ENCODE data around the gene EDN2. TPM values are rescaled to one million over a fixed set of nuclear protein-coding genes. Genes with fewer than 3 reads are reported as not detected.

Gene EDN2
- total RNA-seq, 1 experiment from 2014 or later: 0.24 TPM

DNA sequence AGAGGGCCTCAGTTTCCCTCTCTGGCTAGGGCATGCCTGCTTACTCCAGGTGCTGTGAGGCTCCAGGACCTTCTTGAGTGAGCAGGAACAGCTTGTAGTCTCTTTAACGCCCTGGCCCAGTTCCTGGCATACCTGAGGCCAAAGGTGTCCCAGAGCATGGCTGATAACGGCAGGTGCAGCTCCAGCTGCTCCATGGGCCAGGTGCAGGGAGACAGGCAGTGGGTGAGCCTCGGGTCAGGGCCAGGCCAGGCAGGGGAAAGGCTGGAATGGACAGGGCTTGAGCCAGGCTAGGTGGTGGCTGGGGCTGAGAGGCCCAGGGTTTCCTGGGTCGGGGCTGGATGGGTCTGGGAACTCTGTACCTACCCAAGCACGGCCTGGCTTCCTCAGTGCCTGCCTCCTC, 18.3 kb downstream of the EDN2 start:
- no peaks in the 10 kb centered on the region for H3K27me3 ChIP-seq (ENCODE audit: insufficient read depth, low read length)
- no peaks in the 10 kb centered on the region for H3K9me3 Mint-ChIP-seq
- H2BK15ac ChIP-seq (ENCODE audit: low read depth, low read length): no peak overlapping the region
- no peaks in the 10 kb centered on the region for H3K79me2 ChIP-seq (ENCODE audit: insufficient read depth, low read length)
- TF ChIP-seq, protein P1, sequence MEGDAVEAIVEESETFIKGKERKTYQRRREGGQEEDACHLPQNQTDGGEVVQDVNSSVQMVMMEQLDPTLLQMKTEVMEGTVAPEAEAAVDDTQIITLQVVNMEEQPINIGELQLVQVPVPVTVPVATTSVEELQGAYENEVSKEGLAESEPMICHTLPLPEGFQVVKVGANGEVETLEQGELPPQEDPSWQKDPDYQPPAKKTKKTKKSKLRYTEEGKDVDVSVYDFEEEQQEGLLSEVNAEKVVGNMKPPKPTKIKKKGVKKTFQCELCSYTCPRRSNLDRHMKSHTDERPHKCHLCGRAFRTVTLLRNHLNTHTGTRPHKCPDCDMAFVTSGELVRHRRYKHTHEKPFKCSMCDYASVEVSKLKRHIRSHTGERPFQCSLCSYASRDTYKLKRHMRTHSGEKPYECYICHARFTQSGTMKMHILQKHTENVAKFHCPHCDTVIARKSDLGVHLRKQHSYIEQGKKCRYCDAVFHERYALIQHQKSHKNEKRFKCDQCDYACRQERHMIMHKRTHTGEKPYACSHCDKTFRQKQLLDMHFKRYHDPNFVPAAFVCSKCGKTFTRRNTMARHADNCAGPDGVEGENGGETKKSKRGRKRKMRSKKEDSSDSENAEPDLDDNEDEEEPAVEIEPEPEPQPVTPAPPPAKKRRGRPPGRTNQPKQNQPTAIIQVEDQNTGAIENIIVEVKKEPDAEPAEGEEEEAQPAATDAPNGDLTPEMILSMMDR (conservative IDR thresholded peaks at IDR 0.05): no peak
- no peaks in the 10 kb centered on the region for H3K9me3 ChIP-seq (ENCODE audit: control insufficient read depth, low read depth, low read length)
- no peak overlapping the region for H3K4me3 Mint-ChIP-seq
- no peak overlapping the region for H3K56ac ChIP-seq (ENCODE audit: insufficient read length, low read depth, low read length)
- H2AK5ac ChIP-seq (ENCODE audit: insufficient read length, low read length): no peak overlapping the region
- no peaks in the 10 kb centered on the region for H3K4me1 ChIP-seq (ENCODE audit: insufficient read depth, low read length)
- no peaks in the 10 kb centered on the region for H3K4me1 Mint-ChIP-seq
- no peak overlapping the region for H2BK12ac ChIP-seq (ENCODE audit: insufficient read length, low read depth, low read length)
- H3K14ac ChIP-seq (ENCODE audit: insufficient read depth, low read length): no peak overlapping the region
- no peak overlapping the region for H3K27ac Mint-ChIP-seq
- no peak overlapping the region for H3K9ac ChIP-seq (ENCODE audit: extremely low read depth, insufficient read length, low read length)
- H3K36me3 Mint-ChIP-seq (ENCODE audit: insufficient read depth in 1 of 3, low read depth in 3 of 3): no peaks in the 10 kb centered on the region
- H2BK120ac ChIP-seq (ENCODE audit: low read depth, low read length, poor library complexity, severe bottlenecking): no peak overlapping the region
- no peaks in the 10 kb centered on the region for H3K23me2 ChIP-seq (ENCODE audit: insufficient read length, low read depth, low read length, poor library complexity, severe bottlenecking)
- no peak overlapping the region for H3K18ac ChIP-seq (ENCODE audit: insufficient read length, low read depth, low read length)
- H2BK5ac ChIP-seq (ENCODE audit: insufficient read length, low read length): no peak overlapping the region
- peaks cover 1% of the 10 kb centered on the region; the same call in 1 of the 2 replicates for H3K27me3 Mint-ChIP-seq (ENCODE audit: low read depth)
- H2BK20ac ChIP-seq (ENCODE audit: low read depth, low read length, poor library complexity, severe bottlenecking): no peak overlapping the region
- no peak overlapping the region for H3K27ac ChIP-seq (ENCODE audit: insufficient read length, low read depth, low read length)
- no peak overlapping the region for H3K4me2 ChIP-seq (ENCODE audit: insufficient read depth, insufficient read length, low read length)
- no peak overlapping the region for H4K8ac ChIP-seq (replicated peaks; ENCODE audit: insufficient read length, low read depth, low read length)
- H3T11ph ChIP-seq (ENCODE audit: low read length): no peak overlapping the region
- no peak overlapping the region for H4K5ac ChIP-seq (ENCODE audit: insufficient read length, low read depth, low read length)
- no peak for DNase-seq
- WGBS (ENCODE audit: extremely low coverage, insufficient read length, low lambda C conversion rate): no CpG with 5 or more reads among the region's 5 CpGs
- no peaks in the 10 kb centered on the region for H3K79me1 ChIP-seq (ENCODE audit: insufficient read depth, low read depth, low read length, poor library complexity, severe bottlenecking)
- H4K20me1 ChIP-seq (ENCODE audit: control insufficient read depth, insufficient read depth, insufficient read length): no peaks in the 10 kb centered on the region
- no peak overlapping the region for H2AFZ ChIP-seq (ENCODE audit: low read length)
- no peak overlapping the region for H4K91ac ChIP-seq (ENCODE audit: insufficient read length, low read depth, low read length)
- H3K4ac ChIP-seq (ENCODE audit: low read depth, low read length): no peak overlapping the region
- H3K23ac ChIP-seq (ENCODE audit: insufficient read length, low read depth, low read length): no peak overlapping the region

All from H9 (cell line).